ENCODE measurements around the gene SLC4A1.
"Not testable (repeated sequence)": the region's sequence is repeated elsewhere in the genome, so short reads cannot be mapped to it uniquely, and the experiment has no call there.

The SLC4A1 gene

DNA sequence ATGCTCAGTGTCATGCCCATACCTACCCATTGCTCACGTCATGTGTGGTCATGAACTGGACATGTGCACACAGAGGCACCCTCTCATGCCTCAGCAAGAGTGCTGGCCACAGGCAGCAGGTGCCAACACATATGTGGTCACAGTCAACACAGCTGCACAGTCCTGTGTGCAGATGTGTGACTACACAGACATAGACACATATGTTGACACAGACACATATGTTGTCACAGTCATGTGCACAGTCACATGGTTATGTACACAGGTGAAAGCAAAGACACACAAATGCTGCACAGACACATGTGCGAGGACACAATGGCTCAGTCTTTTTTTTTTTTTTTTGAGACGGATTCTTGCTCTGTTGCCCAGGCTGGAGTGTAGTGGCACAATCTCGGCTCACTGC, 11.3 kb downstream of the SLC4A1 start:
- DNase-seq (ENCODE audit: low spot score) = no peak

DNA sequence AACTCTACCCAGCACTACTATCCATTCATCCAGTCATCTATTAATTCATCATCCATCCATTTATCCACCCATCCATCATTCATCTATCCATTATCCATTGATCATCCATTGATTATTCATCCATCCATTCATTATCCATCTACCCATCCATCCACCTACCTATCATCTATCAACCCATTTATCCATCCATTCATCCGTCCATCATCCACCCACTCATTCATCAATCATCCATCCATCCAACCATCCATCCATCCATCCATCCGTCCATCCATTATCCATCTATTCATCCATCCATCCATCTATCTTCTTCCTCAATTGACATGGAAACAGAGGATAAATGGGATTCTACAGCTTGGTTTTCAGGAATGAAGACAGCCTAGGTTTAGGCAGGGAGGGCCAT, 12.0 kb downstream of the SLC4A1 start:
- DNase-seq (ENCODE audit: low spot score) = no peak

DNA sequence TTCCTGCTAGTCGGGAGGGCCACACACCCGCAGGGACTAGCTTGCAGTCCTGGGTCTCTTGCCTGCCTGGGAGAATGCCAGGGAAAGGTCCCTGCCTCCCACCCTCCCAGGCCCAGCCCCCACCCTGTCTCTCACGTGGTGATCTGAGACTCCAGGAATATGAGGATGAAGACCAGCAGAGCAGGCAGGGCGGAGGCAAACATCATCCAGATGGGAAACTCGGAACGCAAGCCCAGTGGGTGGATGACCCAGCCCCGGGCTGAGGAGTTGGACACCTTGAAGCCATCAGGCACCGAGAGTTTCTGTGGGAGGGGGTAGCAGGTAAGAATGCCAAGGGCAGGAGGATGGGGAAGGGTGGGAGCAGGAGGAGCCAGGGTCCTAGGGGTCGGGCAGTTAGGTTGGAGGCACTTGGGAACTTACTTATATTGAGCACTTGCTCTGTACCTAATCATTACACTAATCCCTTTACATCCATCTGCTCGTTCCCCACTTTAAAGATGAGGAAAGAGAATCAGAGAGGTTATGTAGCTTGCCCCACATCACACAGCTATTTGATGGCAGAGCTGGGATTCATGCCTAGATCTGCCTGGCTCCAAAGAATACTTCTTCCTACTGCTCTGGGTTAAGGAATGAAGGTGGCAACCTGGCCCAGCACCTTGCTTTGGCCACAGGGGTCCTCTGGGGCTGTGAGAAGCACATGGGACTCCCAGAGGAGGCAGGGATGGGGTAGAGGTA, 13.4 kb downstream of the SLC4A1 start:
- DNase-seq (ENCODE audit: low spot score) = no peak

DNA sequence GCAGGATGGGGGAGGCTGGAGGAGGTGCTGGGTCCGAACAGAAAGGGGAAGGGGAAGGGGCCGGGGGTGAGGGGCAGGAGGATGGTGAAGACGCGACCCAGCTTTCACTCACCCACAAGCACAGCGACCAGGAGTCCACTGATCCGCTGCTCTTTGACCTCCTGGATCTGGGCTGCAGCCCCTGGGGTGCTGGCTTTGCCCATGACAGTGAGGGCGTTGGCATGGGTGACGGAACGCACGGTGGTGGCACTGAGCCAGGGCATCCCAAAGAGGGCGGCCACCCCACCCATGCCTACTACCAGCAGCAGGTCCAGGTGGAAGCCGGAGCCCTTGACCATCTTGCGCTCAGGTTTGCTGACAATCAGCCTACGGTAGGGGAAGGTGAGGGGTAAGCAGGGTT, 14.9 kb downstream of the SLC4A1 start:
- no peak for DNase-seq (ENCODE audit: low spot score)

DNA sequence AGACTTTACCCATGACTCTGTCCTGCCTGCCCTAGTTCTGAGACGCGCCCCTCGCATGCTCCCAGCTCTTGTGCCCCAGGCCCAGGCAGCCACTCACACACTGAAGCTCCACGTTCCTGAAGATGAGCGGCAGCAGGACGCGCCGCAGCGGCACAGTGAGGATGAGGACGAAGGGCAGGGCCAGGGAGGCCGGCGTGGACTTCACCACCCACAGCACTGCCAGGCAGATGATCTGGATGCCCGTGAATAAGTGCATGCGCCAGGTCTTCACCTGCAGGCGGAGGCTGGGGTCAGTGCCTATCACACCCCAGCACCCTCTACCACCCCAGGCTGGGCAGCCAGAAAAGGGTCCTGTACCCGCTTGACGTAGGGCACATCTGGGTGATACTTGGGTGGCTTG, 16.9 kb downstream of the SLC4A1 start:
- no peak for DNase-seq (ENCODE audit: low spot score)

DNA sequence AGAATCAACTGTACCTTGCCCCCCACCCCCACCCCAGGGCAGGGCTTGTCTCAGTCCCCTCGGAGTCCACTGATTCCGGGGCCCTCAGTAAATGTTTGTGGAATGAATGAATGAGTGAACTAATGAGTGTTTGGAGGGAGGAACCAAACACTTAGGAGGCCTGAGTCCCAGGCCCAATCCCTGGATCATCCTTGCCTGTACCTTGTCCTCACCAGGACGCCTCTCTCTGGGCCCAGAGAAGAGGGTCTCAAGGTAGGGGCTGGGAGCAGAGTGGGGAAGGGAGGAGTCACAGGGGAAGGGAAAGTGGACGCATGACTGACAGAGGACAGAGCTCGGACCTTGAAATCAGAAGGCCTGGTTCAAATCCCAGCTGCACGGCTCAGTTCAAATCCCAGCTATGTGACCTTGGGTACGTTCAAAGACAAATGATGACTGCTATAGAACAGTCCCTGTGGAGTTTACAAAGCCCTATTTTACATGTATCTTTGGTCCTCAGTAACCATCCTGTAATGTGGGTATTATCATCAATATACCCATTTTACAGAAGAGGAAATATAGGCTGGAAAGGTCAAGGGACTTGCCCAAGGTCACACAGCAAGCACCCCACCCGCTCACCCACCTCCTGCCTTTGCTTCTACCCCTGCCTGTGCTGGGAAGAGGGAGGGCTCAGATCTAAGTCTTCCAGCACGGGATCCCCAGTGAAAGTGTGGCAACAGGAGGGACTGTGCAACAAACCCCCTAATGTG, 18.3 kb downstream of the SLC4A1 start:
- DNase-seq (ENCODE audit: low spot score) = no peak

DNA sequence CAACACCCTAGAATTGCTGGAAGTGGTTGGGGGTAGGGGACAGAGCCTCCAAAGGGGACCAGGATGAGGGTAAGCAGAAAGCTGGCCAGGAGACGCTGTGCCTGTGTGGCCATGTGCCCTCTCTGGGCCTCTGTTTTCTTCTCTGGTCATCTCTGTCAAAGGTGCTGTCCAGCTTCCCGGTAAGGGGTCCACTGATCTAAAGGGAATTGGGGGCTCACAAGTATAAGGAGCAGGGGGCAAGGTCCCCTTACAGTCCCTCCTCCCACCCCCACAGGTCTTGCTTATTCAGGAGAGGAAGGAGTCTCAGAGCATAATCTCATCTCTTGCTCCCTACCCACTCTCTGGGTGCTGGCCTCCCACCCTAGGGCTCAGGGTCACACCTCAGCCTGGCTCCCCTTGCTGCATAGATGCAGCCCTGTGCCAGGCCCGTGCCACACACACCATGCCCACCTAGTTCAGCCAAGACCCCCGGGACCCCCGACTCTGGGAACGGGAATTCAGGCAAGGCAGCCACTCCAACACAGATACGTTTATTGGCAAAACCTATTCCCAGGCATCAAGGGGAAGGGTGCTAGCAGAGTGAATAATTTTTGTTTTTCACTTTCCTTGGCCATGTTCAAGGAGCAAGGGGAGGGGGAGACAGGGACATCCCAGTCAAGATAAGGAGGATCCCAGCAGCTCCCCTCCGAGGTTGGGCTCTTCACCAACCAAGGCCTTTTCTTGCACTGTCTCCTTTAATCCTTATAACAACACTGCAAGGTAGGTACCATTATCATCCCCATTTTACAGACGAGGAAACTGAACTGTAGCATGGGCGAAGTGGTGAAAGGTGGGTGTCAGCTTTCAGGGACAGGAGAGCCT, 19.8 kb downstream of the SLC4A1 start:
- no peak for DNase-seq (ENCODE audit: low spot score)

DNA sequence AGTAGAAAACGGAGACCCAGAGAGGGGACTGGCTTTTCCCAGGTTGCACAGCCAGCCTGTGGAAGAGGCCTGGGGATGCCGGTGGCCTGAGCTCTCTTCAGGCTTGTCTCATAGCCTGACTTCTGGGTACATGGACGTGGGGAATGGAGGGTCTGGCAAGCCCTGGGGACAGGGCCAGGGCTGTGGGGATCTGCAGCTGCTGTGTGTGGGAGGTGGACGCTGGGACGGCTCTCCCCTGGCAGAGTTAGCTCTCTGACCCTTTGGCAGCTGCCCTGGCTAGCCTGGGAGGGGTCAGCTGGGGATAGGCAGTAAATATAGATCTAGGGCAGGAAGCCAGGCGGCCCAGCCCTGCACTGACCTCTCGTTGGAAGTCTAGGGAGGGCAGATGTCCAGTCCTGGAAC, 20.5 kb downstream of the SLC4A1 start:
- DNase-seq (ENCODE audit: low spot score) = no peak

DNA sequence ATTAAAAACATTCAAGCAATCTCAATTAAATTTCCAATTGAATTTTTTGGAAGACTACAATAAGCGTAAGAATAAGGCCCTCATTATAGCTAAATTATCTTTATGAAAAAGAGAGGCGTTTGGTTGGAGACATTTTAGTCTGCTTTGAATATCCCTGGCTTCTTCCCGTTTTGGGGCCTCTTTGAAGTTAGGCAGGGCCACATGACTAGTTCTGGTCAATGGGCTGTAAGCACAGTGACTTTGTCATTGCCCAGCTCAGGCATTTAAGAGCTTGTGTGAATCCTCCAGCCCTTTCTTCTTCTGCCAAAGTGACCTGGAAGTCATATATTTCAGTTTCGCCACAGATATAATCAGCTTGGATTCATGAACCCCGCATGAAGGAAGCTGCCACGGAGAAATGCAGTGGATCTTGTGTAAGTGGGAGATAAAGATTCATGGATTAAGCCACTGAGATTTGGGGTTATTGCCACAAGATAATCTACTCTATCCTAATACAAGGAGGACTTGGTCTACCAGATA, 26.8 kb downstream of the SLC4A1 start:
- no peak for DNase-seq (ENCODE audit: low spot score)

DNA sequence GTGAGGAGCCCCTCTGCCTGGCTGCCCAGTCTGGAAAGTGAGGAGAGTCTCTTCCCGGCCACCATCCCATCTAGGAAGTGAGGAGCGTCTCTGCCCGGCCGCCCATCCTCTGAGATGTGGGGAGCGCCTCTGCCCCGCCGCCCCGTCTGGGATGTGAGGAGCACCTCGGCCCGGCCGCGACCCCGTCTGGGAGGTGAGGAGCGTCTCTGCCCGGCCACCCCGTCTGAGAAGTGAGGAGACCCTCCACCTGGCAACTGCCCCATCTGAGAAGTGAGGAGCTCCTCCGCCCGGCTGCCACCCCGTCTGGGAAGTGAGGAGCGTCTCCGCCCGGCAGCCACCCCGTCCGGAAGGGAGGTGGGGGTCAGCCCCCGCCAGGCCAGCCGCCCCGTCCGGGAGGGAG, 30.0 kb downstream of the SLC4A1 start:
- not testable (repeated sequence) for DNase-seq (ENCODE audit: low spot score)

DNA sequence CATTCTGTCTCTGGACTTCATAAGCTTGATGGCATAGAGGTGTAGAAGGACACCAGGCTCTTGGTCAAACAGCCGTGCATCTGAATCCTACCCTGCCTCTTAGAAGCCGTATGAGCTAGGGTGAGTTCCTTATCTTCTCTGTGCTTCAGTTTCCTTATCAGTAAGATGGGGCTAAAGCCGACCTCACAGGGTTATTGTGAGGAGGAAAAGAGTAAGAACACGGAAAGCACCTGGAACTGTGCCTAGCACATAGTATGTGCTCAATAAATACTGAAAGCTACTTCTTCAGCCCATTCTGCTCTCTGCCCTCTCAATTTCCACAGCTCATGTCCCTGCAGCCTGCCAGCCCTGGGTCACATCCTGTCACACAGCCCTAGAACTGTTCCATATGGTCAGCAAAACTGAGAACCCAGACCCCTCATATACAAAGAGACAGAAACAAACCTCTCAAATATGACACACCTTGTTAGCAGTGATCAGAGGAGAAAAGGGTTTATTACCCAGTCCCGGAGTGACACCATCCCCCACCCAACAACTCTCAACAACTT, 31.4 kb downstream of the SLC4A1 start:
- DNase-seq (ENCODE audit: low spot score) = no peak

DNA sequence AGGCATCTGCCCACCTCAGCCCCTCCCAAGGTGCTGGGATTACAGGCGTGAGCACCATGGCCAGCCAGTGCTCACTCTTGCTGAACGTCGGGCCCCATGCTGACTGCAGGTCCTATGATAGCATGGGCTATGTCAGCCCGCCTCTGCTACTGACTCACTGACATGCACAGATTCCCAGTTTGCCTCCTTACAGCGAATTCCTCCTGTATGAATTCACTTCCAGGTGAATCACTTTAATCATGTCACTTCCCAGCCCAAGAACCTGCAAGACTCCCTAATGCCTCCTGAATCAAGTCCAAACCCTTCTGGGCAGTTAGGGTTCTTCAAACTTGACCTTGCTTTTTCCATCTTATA, 32.4 kb downstream of the SLC4A1 start:
- no peak for DNase-seq (ENCODE audit: low spot score)

DNA sequence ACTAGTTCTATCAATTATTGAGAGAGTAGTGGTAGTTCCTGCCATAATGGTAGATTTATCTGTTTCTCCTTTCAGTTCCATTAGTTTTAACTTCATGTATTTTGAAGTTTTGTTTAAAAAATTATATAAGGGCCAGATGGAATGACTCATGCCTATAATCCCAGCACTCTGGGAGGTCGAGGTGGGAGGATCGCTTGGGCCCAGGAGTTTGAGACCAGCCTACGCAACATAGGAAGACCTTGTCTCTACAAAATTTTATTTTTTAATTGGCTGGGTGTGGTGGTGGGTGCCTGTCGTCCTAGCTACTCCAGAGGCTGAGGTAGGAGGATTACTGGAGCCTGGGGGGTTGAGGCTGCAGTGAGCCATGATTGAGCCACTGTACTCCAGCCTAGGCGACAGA, 34.4 kb downstream of the SLC4A1 start:
- no peak for DNase-seq (ENCODE audit: low spot score)

DNA sequence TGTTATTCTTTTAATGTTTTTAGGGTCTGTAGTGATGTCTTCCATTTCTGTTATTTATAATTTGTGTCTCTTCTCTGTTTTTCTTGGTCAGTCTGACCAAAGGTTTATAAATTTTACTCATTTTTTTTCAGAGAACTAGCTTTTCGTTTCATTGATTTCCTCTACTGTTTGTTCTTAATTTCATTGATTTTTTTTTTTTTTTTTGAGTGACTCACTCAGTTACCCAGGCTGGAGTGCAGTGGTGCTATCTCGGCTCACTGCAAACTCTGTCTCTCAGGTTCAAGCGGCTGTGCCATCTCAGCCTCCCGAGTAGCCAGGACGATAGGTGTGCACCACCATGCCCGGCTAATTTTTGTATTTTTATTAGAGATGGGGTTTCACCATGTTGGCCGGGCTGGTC, 35.9 kb downstream of the SLC4A1 start:
- no peak for DNase-seq (ENCODE audit: low spot score)

DNA sequence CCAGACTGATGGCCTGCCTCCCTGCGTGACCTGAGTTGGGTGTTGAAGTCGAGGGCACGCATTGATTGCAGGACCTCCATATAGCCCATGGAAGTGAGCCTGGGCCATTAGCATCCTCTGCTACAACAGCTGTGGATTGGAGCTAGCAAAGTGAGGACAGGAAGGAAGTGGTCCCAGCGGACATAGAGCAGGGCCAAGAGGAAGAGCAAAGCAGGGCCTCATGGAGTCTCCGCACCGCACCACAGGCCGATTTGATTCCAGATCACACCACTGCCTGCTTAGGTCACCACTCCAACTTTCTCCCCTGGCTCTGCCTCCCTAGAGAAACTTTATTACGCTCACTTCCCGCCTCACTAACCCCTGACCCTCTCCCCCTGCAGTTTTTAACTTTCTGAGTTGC, 37.8 kb downstream of the SLC4A1 start:
- DNase-seq (ENCODE audit: low spot score) = no peak

DNA sequence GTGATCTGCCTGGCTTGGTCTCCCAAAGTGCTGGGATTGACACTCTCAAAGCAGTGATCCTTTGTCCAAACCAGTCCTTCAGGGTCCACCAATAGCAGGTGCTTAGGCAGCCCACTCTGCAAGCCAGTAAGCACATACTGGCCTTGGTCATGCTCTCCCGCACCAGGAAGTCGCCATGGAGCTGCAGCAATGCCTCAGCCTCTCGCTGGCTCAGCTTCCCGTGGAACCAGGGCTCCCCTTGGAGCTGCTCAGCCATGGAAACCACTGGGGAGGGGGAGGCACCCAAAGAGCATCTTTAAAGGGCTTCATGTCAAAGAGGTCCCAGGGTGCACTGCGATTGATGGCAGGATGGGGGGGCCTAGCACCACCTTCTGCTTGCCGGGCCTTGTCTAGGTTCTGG, 38.8 kb downstream of the SLC4A1 start:
- DNase-seq (ENCODE audit: low spot score) = no peak

DNA sequence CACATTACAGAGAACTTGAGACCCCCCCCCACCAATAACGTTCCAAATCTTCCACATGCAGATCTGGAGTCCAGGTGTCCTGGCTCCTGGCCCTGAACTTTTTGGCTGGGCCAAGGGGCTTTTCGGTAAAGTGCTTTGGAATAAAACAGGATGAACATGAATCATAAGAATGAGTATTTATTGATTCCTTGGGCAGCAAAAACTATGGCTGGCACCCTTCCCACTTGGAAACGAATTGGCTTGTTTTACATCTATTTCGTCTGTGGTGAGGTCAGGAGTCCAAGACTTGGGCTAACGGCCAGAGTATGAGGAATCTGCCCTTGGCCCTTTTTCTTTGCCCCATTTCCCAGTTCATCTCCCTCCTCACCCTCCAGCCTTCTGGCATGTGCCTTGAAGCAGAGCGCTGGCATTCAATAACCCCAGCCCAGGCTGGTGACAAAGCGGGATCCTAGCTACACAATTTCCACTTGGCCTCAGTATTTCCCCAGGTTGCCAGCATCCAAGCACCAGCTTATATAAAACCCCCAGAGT, 44.3 kb downstream of the SLC4A1 start:
- no peak for DNase-seq (ENCODE audit: low spot score)

DNA sequence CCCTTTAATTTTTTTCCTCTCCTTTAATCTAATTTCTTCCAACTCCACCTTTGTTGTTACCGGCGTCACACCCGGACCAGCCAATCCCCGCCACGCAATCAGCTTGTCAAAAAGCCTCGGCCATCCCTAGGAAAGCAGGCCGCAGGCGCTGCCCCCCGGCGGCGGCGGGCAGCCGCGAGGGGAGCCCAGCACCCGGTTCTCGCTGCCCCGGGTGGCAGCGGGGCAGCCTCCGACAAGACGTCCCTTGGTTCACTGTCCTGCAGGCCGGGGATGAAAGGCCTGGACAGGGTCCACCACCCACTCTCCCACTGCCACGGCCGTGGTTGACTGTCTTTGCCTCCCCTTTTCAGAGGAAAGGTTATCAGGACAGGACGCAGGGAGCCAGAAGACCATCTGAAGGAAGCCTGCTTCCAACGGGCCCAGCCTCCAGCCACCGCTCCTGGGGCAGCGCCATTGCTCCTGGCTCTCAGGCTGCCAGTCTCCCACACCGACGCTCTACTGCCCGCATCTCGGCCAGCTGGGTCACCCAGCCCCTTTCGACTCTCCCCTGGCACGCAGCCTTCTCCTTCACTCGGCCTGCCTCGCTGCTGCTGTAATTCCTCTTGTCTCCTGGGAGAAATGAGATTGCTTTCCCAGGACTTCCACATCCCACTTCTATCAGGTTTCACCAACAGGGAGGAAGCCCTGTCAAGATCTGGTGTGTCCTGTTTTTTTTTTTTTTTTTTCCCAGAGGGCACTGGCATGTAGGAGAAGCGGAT, 45.6 kb downstream of the SLC4A1 start:
- DNase-seq (ENCODE audit: low spot score) = no peak

DNA sequence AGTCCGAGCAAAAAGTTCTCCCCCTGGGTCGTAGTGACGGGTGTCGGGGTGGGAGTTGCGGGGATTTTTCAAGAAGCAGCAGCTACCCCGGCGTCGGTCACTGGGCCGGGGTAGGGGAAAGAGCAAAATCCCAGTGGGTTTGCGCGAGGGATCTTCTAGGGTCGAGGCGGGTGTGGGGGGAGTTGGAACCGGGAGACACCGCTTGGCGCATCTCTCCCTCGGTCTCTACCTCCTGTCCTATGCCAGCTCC, 46.1 kb downstream of the SLC4A1 start:
- DNase-seq (ENCODE audit: low spot score) = no peak

DNA sequence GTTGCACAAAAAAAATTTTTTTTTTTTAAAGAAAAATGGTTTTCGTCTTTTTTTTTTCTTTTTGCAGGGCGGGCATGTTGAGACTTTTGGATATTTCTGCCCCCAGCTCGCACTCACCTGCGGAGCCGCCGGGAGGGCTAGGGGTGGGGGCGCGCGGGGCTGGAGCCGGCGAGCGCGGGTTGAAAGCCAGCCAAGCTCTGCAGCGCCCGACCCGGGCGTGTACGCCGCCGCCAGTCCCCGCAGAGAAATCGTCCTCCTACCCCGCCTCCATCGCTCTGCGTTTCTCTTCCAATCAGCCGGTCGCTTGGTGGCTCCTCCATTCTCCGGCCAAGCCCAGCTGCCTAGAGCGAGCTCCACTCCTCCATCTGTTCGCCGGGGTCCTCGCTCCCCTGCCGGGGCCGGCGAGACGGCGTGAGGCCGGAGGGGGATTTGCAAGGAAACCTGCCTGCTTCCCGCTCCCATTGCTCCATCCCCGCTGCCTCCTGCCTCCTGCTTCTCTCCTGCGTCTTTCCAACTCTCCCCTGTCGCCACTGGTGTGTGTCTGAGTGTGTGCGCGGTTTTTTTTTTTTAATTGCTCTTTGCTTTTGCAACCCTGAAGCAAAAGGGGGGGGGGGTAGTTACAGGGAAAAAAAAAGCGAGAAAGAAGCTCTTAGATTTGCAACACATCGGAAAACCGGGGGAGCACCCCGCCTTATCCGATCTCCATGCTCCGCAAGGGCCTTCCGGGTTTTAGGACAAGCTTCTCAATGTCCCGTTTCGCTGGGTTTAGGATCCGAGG, 46.7 kb downstream of the SLC4A1 start:
- peak; percentile 73 for DNase-seq (ENCODE audit: low spot score)
